HG03521 (cell line): ENCODE results near the gene ULBP2.
"Not testable (repeated sequence)": the region's sequence is repeated elsewhere in the genome, so short reads cannot be mapped to it uniquely, and the experiment has no call there.

Experiments
- ATAC-seq: cut with Tn5 transposase; IDR thresholded peaks from one replicate; pipeline ENCODE4 v1.9.1; 2021; ENCODE audit warnings: mild to moderate bottlenecking, moderate library complexity; ENCODE audit not compliant: unreplicated experiment

Gene ULBP2

DNA sequence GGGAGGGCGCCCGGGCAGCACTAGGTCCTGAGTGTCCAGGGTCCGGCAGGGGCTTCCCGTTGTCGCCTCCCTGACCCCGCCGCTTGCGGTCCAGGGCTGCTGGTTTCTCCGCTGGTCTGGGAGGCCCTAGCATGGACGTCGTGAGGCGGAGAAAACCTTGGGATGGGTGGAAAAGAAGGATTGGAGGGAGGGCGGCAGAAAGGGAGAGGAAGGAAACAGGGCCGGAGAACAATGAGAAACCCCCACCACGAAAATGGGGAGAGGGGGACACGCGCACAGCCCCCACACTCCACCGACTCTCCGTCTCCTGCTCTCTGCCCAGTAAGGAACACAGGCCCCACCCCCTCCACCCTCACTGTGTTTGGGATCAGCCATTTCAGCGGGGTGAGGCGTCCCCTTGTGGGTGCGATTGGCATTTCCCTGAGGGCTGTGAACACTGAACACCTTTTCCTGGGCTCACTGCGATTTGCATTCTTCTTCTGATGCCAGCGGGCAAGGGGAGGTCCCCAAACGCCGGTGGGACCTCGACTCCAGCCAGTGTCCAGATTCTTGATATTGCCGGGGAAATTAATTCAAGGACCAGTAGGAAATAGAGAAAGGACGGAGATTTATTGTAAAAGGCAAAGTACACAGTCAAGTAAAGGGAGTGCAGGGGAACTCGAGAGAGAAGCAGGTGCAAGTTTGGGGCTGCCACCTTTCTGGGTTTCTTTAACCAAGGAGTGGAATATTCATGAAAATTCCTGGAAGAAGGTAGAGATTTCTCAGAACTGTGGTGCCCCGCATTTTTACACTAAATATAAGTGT lies 15.6 kb upstream of the ULBP2 start:
- ATAC-seq, result no peak

DNA sequence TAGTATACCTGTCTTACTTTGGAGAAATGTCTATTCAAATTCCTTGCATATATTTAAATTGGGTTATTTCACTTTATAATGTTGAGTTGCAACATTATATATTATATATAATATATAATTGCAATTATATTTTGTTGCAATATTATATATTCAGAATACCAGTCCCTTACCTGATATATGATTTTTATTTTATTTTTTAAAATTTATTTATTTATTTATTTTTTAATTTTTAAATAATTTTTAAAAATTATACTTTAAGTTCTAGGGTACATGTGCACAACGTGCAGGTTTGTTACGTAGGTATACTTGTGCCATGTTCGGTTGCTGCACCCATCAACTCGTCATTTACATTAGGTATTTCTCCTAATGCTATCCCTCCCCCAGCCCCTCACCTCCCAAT lies 14.8 kb upstream of the ULBP2 start:
- ATAC-seq, result not testable (repeated sequence)

DNA sequence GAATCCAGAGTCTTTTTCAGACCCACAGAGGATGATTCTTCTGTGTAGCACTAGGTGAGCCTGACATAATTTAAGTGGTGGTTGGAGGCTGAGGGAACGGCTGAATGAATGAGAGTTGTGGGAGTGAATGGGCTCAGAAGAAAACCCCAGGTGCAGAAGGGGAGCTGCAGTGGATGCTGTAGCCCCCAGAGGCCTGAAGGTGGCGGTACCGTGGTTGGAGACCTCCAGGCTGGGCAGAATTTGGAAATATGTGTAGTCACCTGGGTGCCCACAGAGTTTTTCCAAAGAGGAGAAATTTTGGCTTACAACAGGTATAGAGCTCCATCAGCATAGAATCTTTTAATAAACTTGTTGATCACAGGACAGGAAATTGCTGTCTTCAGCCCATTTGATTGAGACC lies 12.4 kb upstream of the ULBP2 start:
- ATAC-seq, result no peak

DNA sequence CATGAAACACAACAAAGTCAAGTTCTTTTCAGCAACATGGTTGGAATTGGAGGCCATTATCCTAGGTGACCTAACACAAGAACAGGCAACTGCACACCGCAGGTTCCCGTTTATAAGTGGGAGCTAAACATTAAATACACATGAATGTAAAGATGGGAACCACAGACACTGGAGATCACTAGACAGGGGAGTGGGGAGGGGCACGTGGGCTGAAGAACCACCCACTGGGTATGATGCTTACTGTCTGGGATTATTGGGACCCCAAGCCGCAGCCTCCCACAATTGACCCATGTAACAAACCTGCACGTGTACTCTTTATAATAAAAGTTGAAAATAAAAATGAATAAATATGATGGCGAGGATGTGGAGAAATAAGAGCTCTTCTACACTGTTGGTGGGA lies 10.3 kb upstream of the ULBP2 start:
- no peak for ATAC-seq

DNA sequence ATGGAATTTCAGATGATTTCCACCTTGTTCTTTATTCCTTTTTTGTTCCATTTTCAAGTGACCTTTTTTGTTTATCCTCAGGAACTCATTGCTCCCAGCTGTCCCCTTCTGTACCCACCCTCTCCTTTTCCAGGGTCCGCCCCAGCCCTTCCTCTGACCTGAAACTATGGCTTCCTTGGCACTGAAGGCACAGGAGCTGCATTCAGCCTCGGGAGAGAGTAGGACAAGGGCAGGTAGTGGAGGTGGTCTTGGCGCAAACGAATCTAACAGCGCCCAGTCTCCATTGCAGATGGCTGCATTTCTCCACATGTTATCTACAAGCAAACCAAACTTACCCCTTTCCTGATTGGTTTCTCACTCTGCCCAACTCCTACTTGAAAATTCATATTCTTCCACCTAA lies 8.8 kb upstream of the ULBP2 start:
- ATAC-seq, result no peak

DNA sequence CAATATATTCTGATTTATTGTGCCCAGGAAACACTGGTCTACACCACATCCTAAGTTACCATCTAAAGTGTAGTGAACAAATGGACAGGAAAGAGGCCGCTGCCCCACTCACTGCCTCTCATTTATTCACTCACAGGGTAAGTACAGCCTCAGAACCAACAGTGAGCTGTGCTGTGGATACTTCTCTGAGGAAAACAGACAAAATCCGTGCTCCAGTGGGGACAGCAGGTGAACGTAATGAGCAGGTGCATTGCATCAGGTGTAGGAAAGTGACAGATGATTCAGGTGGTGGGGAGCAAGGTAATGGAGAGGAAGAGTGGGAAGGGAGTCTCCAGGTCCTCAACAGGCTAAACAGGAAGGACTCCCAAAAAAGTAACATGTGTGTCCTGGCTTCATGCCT lies 8.4 kb upstream of the ULBP2 start:
- no peak for ATAC-seq

DNA sequence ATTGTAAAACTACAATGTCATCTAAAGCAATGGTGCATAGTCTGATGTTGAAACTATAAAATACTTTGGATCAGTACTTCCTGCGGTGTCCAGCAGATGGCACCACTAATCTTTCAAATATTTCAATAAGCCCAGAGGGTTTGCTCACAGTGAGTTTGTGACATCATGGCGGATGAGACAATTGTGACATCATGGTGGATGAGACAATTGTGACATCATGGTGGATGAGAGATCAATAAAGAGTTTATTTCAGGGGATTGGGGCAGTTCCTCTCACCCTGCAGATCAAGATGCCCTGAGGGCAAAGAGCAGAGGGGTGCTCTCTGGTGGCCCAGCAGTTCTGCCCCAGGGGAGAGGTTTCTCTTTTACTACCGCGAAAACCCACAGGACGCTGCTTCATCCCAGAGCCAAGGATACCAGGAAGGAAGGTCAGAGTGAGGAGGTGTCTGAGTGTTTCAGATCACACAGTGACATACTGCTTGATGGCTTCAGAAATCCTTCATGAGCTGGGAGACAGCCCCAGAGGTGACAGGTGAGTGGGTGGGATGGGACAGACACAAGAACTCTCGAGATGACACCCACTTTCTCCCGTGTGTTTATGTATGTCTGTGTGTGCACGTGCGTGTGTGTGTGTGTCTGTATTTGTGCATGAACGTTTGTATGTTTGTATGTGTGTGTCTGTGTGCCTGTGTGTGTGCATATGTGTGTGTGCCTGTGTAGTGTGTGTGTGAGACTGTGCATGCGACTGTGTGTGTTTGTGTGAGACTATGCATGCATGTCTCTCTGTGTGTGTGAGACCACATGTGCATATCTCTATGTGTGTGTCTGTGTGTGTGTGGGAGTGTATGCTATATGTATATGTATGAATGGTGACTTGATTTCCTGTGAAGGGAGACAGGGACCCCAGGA lies 7.3 kb upstream of the ULBP2 start:
- no peak for ATAC-seq

DNA sequence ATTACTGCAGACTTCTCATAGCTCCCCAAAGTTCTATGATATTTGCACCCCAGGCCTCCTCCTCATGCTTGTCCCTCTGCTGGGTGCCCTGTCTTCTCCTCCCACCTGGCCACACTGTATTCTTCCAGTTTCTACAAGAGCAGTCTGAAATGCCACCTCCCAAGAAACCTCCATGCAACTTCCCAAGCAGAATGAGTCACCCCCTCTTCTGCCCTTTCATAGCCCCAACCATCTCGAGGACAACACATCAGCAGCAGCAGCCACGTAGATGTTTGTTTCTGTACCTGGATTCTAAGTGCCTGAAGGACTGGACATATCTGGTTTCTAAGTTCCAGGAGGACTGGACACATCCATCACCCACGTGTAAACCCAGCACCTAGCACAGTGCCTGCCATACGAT lies 6.6 kb upstream of the ULBP2 start:
- no peak for ATAC-seq

DNA sequence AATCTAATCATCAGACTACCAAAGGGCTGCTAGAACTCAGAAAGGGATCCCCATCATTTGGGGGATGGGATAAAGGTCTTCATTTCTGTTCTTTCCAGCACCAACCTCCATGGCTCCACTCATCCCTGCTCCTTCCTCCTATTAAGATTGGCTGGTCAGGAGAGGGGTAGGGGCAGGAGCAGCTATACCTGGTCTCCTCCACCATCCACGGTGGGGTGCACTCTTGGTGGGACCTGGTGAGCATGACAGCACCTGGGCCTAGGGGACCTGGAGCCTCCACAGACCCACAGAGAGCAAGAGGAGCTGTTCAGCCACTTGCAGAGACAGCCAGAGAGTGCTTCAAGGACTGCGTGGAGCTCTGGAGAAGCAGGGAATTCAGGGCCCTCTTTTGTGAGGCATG lies 6.1 kb upstream of the ULBP2 start:
- ATAC-seq, result no peak

DNA sequence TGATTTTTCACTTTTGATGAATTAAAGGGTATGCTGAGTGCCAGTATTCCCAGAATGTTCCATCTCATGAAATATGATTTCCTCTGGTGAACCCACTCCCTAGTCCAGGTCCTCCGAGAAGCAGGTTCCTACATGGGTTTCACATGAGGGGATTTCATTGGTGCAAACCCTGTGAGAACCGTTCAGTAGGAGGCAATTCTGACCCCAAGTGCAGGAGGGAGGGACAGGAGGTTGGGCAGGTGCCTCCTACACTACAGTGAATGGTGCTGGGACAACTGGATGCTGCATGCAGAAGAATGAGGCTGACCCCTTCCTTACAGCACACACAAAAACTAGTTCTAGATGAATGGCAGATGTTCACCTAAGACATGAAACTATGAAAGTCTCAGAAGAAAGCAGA lies 5.1 kb upstream of the ULBP2 start:
- ATAC-seq, result no peak

DNA sequence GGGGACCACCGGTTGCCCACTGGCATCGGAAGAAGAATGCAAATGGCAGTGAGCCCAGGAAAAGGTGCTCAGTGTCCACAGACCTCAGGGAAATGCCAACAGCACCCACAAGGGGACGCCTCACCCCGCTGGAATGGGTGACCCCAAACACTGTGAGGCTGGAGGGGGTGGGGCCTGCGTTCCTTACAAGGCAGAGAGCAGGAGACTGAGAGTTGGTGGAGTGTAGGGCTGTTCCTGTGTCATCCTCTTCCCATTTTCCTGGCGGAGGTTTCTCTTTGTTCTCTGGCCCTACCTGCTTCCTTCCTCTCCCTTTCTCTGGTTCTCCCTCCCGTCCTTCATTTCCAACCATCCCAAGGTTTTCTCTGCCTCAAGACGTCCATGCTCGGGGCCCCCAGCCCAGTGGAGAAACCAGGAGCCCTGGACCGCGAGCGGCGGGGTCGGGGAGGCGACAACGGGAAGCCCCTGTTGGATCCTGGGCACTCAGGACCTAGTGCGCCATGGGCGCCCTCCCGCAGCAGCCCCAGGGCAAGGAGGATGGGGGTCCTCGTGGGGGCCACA lies 3.7 kb upstream of the ULBP2 start:
- not testable (repeated sequence) for ATAC-seq

DNA sequence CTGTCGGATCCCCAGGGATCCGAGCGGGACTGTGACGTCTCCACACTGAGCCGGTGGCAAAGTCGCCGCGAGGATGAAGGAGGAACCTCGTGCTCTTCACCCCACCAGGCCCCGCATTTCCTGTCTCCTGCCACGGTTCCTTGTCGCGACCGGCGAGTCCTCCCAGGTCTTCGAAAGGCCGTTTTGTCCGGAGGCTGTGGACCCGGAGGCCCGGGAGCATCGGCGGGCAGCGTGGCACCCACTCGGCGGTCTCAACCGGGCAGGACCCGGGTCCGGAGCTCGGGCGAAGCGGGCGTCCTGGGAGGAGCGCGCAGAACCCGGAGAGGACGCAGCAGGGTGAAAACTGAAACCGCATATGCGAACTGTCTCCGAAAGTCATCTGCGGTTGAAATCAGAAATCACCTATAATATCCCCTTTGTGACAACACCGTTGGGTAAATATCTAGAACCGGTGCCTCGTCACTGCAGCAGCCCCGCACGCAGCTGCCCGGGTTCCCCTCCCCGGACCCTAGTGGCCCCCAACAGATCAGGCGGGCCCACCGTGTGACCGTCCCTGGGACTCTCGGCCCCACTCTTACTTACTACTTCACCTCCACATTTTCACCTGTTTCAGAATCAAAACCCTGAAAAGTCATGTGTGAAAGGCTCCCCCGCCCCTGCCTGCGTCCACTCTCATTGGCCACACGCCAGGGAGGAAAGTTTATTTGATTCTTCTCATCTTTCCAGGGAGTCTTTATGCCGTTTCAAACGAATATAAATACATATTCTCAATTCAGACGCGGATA lies 3.1 kb upstream of the ULBP2 start:
- peak; percentile 74 for ATAC-seq

DNA sequence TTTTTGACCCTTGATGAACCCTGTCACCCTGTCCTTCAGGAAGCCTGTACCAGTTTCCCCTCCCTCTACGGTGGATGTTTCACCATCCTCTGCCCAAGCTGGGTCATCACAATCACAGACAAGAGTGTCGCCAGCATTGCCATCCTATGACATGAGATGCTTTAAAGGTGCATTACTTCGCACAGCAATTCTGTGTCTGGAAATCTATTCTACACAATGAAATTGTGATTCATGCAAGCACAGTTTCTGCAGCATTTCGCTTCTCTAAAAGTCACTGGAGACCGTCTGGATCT lies 2.5 kb upstream of the ULBP2 start:
- no peak for ATAC-seq

DNA sequence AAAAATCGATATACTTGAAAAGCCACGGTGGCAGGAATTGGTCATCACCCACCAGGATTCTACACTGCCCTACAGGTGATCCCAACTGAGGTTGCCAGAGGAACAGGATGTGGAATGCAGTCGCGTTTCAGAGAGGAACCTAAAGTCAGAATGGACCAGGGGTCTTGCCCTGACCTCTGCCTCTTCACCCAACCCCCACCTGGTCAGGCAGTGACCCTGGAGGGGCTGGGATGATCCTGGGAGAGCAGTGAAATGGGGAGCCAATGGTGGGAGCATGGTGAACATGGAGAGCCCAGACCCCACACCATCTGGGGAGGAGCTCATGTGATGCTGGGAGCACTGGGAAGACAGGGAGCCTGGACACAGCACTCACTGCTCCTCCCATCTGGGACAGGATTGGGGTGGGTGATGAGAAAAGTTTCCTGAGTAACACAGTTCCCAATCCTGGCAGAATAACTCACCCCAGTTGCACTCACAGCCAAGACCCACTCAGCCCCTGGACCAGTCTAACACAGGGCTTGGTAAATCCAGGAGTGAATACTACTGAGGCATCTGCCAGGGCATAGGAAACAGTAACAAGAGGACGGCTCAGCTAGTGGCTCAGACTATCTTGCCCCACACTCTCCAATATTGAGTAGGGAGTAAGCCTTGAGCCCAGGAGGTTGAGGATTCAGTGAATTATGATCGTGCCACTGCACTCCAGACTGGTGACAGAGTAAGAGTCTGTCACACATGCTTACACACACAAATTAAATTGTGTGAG lies 1.7 kb upstream of the ULBP2 start:
- no peak for ATAC-seq

DNA sequence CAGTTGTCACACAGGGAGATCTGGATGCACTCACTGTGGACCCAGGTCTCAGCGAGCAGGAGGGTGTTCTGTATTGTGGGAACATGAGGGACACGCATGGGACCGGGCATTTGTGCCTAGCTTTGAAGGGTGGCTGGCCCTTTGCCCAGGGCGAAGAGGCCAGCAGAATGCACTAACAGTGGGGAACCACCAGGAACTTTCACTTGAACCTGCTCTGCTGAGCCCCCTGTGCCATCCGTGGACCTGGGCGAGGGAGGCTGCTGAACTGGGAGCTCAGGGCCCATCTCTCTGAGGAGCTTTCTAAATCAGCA lies 1.2 kb upstream of the ULBP2 start:
- no peak for ATAC-seq

DNA sequence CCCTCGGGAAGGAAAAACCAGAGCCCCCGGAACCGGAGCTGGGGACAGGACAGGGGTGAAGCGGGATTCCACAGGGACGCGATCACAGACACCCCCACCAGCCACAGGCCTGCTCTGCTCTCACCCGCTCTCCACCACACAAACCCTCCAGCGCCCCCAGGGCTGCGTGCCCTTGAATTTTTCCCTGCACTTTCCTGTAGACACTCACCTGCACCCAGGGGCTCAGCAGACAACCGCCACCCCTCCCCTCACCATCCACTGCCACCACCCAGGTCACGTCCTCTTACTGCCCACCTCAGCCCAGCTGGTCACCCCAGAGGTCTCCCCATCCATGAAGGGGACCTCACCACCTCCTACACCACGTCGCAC lies 631 bp downstream of the ULBP2 start:
- no peak for ATAC-seq

DNA sequence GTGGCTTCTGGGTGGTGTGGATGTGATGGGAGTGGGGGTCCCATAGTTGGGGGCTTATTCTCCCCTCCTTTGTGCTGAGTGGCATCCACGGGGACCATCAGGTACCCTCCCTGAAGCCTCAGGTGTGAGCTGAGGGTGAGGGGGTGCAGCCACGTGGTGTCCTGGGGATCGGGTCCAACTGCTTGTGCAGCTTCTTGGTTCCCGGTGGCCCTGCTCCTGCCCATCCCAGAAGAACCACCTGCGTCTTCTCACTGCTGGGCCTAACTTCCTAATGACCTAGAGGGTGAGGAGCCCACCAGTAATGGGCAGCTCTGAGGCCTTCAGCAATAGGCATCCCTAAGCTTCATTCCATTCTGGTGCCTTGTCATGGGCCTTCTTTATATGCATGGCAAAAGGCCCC lies 1.5 kb downstream of the ULBP2 start:
- ATAC-seq, result not testable (repeated sequence)

DNA sequence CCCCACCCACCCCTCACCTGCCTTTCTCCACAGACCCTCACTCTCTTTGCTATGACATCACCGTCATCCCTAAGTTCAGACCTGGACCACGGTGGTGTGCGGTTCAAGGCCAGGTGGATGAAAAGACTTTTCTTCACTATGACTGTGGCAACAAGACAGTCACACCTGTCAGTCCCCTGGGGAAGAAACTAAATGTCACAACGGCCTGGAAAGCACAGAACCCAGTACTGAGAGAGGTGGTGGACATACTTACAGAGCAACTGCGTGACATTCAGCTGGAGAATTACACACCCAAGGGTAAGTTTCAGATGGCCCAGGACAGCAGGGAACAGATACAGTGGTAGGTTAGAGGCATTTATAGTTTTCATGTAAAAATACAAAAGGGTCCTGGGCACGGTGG lies 3.5 kb downstream of the ULBP2 start:
- not testable (repeated sequence) for ATAC-seq

DNA sequence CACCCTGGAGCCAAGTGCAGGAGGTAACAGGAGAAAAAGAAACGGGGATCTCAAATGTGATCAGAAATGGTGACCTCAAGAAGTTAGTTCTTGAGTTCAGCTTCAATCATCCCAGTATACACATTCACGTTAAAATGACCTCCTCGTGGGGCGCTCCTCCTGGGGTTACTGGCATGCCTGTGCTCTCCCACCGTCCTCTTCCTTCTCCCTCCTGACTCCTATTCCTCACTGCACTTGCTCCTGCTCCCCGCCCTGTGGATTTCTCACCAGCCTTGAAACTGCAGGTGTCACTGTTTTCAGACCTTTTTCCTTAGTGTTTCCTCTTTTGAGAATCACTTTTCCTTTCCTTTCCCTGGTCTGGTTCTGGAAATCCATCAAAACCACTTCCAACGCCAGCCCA lies 4.8 kb downstream of the ULBP2 start:
- ATAC-seq, result not testable (repeated sequence)

DNA sequence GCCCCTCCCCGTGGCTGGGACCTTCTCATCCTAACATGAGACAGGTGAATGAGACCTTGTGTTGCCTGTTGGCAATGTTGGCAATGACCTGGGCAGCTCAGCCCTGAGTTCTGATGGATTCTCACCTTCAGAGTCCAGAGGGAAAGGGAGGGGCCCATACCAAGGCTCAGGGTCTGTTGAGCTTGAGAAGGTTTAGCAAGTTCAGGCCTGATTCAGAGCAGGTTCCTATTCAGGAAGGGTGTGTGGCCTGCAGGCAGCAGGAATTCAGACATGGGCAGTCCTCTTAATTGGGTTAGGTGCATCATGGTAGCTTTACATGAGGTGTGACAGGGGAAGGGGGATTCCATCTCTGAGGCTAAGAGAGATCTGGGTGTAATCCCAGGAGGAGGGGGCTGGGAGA lies 5.7 kb downstream of the ULBP2 start:
- ATAC-seq, result not testable (repeated sequence)

DNA sequence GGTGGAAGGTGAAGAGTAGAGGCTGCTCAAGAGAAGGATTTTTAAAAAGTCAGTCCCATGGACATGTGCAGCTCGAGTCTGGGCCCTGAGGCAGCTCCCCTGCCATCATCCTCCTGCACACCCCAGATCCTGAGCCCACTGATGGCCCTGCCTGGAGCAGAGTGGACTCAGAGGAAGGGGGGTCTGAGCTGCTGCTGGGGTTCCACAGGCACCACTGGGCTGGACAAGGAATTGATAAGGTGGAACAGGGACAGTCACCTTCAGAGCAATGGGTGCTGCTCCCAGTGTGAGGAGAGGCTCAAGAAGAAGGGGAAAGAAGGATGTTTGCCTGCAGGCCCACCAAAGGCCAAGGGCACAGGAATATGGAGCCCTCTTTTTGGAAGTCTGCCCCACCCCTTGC lies 6.2 kb downstream of the ULBP2 start:
- ATAC-seq, result no peak
